ENCODE results near the gene CAMK2N2. TPM values are rescaled to one million over a fixed set of nuclear protein-coding genes. Genes with fewer than 3 reads are reported as not detected.

The CAMK2N2 gene
- total and polyA plus RNA-seq, 2 donors (not counting 1 experiment from before 2014, with no cell fraction given), result not detected

DNA sequence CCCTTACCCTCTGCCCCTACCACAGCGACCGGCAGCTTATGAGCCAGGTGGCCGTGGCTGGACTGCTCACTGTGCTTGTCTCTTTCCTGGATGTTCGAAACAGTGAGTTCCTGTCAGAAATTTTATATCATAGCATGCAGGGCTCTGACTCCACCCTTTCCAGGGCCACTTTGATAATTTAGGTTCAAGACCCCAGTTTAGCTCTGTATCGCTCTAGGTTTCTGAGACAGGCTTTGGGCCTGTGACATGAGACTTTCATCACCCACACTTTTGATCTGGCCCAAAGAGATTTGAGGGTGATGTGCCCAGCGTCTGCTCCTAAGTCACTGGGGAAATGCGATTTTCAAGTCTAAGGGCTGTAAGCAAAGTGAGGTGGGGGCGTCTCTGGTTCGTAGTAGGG, 46.6 kb upstream of the CAMK2N2 start:
- CTCF ChIA-PET, result no interaction called here
- Mint-ChIP-seq H3K9me3 (ENCODE audit: insufficient read depth) (no peaks in the 10 kb centered on the region), H3K27ac (no peak overlapping the region), H3K4me1 (no peaks in the 10 kb centered on the region), H3K4me3 (no peak overlapping the region), H3K27me3 (no peaks in the 10 kb centered on the region)
- H3K4me1 ChIP-seq (ENCODE audit: control insufficient read depth in 2 of 2, insufficient read depth in 2 of 2, low read length in 2 of 2), result no peaks in the 10 kb centered on the region
- H3K79me2 ChIP-seq (ENCODE audit: control insufficient read depth, insufficient read depth, low read length), result no peaks in the 10 kb centered on the region
- no peak overlapping the region for H3K4me2 ChIP-seq (replicated peaks; ENCODE audit: low read depth, low read length, poor library complexity, severe bottlenecking)
- no peaks in the 10 kb centered on the region for H3K9me3 ChIP-seq (ENCODE audit: control extremely low read depth in 1 of 3, control insufficient read depth in 2 of 3, insufficient read depth in 1 of 3, low read length in 2 of 3)
- no peak overlapping the region for H3K27ac ChIP-seq (ENCODE audit: low read length in 2 of 2)
- WGBS (ENCODE audit: insufficient coverage), result 96% methylated on average over 8 of the region's 9 CpGs
- ATAC-seq (ENCODE audit: low read depth) (no peak), DNase-seq (no peak)
- no peaks in the 10 kb centered on the region for H3K27me3 ChIP-seq (replicated peaks in 1 of 4; ENCODE audit: control extremely low read depth in 1 of 4, control insufficient read depth in 3 of 4, insufficient read depth in 4 of 4, low read length in 3 of 4)
- intact Hi-C loops (cut with micrococcal nuclease), result no loop called here
- no peak overlapping the region for H3K4me3 ChIP-seq (ENCODE audit: control extremely low read depth in 1 of 5, extremely low read depth in 1 of 5, insufficient read depth in 1 of 5, low read depth in 2 of 5, low read length in 4 of 5)
- H4K20me1 ChIP-seq (ENCODE audit: control insufficient read depth, insufficient read depth, low read length, poor library complexity, severe bottlenecking), result peaks cover 12% of the 10 kb centered on the region
- POLR2A ChIA-PET, result no interaction called here
- H3K9ac ChIP-seq (ENCODE audit: low read length), result no peak overlapping the region
- TF ChIP-seq, protein P1, sequence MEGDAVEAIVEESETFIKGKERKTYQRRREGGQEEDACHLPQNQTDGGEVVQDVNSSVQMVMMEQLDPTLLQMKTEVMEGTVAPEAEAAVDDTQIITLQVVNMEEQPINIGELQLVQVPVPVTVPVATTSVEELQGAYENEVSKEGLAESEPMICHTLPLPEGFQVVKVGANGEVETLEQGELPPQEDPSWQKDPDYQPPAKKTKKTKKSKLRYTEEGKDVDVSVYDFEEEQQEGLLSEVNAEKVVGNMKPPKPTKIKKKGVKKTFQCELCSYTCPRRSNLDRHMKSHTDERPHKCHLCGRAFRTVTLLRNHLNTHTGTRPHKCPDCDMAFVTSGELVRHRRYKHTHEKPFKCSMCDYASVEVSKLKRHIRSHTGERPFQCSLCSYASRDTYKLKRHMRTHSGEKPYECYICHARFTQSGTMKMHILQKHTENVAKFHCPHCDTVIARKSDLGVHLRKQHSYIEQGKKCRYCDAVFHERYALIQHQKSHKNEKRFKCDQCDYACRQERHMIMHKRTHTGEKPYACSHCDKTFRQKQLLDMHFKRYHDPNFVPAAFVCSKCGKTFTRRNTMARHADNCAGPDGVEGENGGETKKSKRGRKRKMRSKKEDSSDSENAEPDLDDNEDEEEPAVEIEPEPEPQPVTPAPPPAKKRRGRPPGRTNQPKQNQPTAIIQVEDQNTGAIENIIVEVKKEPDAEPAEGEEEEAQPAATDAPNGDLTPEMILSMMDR (IDR thresholded peaks at IDR 0.05), result no peak
- no peak for TF ChIP-seq EZH2 (IDR thresholded peaks at IDR 0.05; ENCODE audit: borderline replicate concordance, insufficient read depth, low read depth, low read length, poor library complexity, severe bottlenecking)
- H3K36me3 ChIP-seq (replicated peaks in 1 of 2; ENCODE audit: control extremely low read depth in 1 of 2, control insufficient read depth in 1 of 2, extremely low read depth in 1 of 2, insufficient read depth in 2 of 2, low read length in 1 of 2), result peaks cover 3 to 57% of the 10 kb centered on the region in 2 experiments
- no peak overlapping the region for H2AFZ ChIP-seq (ENCODE audit: insufficient read depth, low read depth, low read length, poor library complexity, severe bottlenecking)

DNA sequence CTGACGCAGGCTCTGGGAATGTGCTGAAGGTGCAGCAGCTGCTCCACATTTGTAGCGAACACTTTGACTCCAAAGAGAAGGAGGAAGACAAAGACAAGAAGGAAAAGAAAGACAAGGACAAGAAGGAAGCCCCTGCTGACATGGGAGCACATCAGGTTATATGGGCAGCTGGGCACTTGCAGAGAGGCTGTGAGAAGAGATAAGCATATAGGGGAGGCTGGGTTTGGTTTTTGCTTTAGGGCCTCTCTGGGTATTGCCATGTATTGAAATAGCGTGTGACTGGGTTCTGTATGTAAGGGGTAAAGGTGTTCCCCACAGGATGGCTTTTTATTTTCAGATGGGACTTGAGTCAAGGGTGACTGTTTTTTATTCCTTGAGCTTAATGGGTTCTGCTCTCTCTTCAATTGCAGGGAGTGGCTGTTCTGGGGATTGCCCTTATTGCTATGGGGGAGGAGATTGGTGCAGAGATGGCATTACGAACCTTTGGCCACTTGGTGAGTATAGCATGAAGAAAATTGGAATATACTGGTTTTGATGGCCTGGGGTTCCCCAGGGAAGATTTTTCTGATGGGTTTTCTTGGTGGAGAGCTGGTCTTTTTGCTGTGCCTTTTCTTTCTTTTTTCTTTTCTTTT, 45.1 kb upstream of the CAMK2N2 start:
- Histone ChIP-seq H2AFZ (ENCODE audit: insufficient read depth, low read depth, low read length, poor library complexity, severe bottlenecking) (no peak overlapping the region), H3K27ac (ENCODE audit: low read length in 2 of 2) (no peak overlapping the region), H3K4me2 (replicated peaks; ENCODE audit: low read depth, low read length, poor library complexity, severe bottlenecking) (no peak overlapping the region), H4K20me1 (ENCODE audit: control insufficient read depth, insufficient read depth, low read length, poor library complexity, severe bottlenecking) (peaks cover 22% of the 10 kb centered on the region), H3K4me3 (ENCODE audit: control extremely low read depth in 1 of 5, extremely low read depth in 1 of 5, insufficient read depth in 1 of 5, low read depth in 2 of 5, low read length in 4 of 5) (no peak overlapping the region), H3K9ac (ENCODE audit: low read length) (no peak overlapping the region), H3K9me3 (ENCODE audit: control extremely low read depth in 1 of 3, control insufficient read depth in 2 of 3, insufficient read depth in 1 of 3, low read length in 2 of 3) (no peaks in the 10 kb centered on the region), H3K79me2 (ENCODE audit: control insufficient read depth, insufficient read depth, low read length) (peaks cover 6% of the 10 kb centered on the region), H3K36me3 (replicated peaks in 1 of 2; ENCODE audit: control extremely low read depth in 1 of 2, control insufficient read depth in 1 of 2, extremely low read depth in 1 of 2, insufficient read depth in 2 of 2, low read length in 1 of 2) (peaks cover 3 to 71% of the 10 kb centered on the region in 2 experiments), H3K4me1 (ENCODE audit: control insufficient read depth in 2 of 2, insufficient read depth in 2 of 2, low read length in 2 of 2) (no peaks in the 10 kb centered on the region), H3K27me3 (replicated peaks in 1 of 4; ENCODE audit: control extremely low read depth in 1 of 4, control insufficient read depth in 3 of 4, insufficient read depth in 4 of 4, low read length in 3 of 4) (no peaks in the 10 kb centered on the region)
- intact Hi-C loops (cut with micrococcal nuclease), result no loop called here
- Mint-ChIP-seq H3K4me1 (no peaks in the 10 kb centered on the region), H3K4me3 (no peak overlapping the region), H3K9me3 (ENCODE audit: insufficient read depth) (no peaks in the 10 kb centered on the region), H3K27ac (no peak overlapping the region), H3K27me3 (no peaks in the 10 kb centered on the region)
- ATAC-seq (ENCODE audit: low read depth) (no peak), DNase-seq (no peak)
- CTCF ChIA-PET, result no interaction called here
- POLR2A ChIA-PET, result no interaction called here
- 95% methylated on average over 3 of the region's 4 CpGs for WGBS (ENCODE audit: insufficient coverage)
- no peak for TF ChIP-seq EZH2 (IDR thresholded peaks at IDR 0.05; ENCODE audit: borderline replicate concordance, insufficient read depth, low read depth, low read length, poor library complexity, severe bottlenecking)
- TF ChIP-seq, protein P1 (IDR thresholded peaks at IDR 0.05), result no peak
